BJ (cell line): ENCODE data around the gene SOS1. TPM values are rescaled to one million over a fixed set of nuclear protein-coding genes. Genes with fewer than 3 reads are reported as not detected.

Experiments used
- CTCF ChIA-PET: fragments of 350-600 bp; formaldehyde crosslinking; extraction: SDS; loops from one replicate; lab custom pipeline; 2021; ENCODE audit warnings: antibody characterized with exemption, inconsistent platforms; lab: Yijun Ruan, JAX
- POLR2A ChIA-PET: fragments of 300-600 bp; sonication (Branson Sonifier 250); formaldehyde crosslinking; extraction: SDS; loops from one replicate; lab custom pipeline; 2021; ENCODE audit warnings: antibody characterized with exemption; lab: Charles Lee
- DNase-seq: peaks from one replicate; pipeline ENCODE4 v3.0.0-alpha.2; 2011; ENCODE audit warnings: low read depth
- H3K27me3 ChIP-seq: 2 replicates; pipeline ENCODE4 v1.6.0; 2011; ENCODE audit warnings: low read length; ENCODE audit not compliant: control insufficient read depth, insufficient read depth
- H3K36me3 ChIP-seq: 2 replicates; pipeline ENCODE4 v1.5.1; 2011; ENCODE audit warnings: low read length; ENCODE audit not compliant: control insufficient read depth, insufficient read depth
- H3K4me3 ChIP-seq: 2 replicates; pipeline ENCODE4 v1.5.1; 2011; ENCODE audit warnings: low read depth, mild to moderate bottlenecking, control low read depth, low read length
- polyA plus RNA-seq: library from polyadenylated mRNA; depleted of rRNA; stranded (reverse); fragments of >200 nt; gene quantifications from 2 replicates; pipeline ENCODE4 v1.2.3, GENCODE V29; 2011
- TF ChIP-seq, protein P1 (sequence below): IDR thresholded peaks from 2 replicates; pipeline ENCODE4 v1.5.1; 2011; ENCODE audit warnings: low read depth, mild to moderate bottlenecking, control low read depth, inconsistent platforms, low read length, moderate library complexity; ENCODE audit not compliant: insufficient read depth

The SOS1 gene
- polyA plus RNA-seq, 1 experiment, result 12.9 TPM

- no peak for DNase-seq
These were observed 742 bp upstream of the SOS1 start for GRCh38 chr2:39121523-39122063.

DNA sequence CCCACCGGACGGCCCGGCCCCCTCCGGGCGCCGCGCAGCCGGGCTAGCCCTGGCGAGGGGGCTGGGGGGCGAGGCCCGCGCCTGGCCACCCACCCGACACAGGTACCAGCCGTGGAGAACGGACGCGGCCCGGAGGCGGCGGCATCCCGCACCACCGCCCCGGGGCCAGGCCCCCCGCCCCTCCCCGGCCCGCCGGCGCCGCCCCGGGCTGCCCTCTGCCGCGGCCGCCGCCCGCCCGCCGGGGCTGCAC, 405 bp downstream of the SOS1 start:
- POLR2A ChIA-PET, result no interaction called here
- Histone ChIP-seq H3K36me3 (no peaks in the 10 kb centered on the region), H3K4me3 (peak overlapping the region; percentile 56), H3K27me3 (no peaks in the 10 kb centered on the region)
- CTCF ChIA-PET, result interaction anchor here (0.8 to 4.5 kb wide), 8 partner anchors 9 to 108 kb away, joined by 3 to 56 read pairs (median 4); no protein-coding TSS in a partner anchor
- TF ChIP-seq, protein P1, sequence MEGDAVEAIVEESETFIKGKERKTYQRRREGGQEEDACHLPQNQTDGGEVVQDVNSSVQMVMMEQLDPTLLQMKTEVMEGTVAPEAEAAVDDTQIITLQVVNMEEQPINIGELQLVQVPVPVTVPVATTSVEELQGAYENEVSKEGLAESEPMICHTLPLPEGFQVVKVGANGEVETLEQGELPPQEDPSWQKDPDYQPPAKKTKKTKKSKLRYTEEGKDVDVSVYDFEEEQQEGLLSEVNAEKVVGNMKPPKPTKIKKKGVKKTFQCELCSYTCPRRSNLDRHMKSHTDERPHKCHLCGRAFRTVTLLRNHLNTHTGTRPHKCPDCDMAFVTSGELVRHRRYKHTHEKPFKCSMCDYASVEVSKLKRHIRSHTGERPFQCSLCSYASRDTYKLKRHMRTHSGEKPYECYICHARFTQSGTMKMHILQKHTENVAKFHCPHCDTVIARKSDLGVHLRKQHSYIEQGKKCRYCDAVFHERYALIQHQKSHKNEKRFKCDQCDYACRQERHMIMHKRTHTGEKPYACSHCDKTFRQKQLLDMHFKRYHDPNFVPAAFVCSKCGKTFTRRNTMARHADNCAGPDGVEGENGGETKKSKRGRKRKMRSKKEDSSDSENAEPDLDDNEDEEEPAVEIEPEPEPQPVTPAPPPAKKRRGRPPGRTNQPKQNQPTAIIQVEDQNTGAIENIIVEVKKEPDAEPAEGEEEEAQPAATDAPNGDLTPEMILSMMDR, result no peak
- no peak for DNase-seq

More at GRCh38 chr2:39121523-39122063, 742 bp upstream of the SOS1 start:
- POLR2A ChIA-PET, result interaction anchor here (0.6 kb wide), 1 partner anchor 10 kb away, joined by 3 read pairs; no protein-coding TSS in a partner anchor
- Histone ChIP-seq H3K36me3 (no peaks in the 10 kb centered on the region), H3K4me3 (peak overlapping the region; percentile 56), H3K27me3 (no peaks in the 10 kb centered on the region)
- CTCF ChIA-PET, result interaction anchor here (4.5 kb wide), 1 partner anchor 107 kb away, joined by 56 read pairs; no protein-coding TSS in a partner anchor
- TF ChIP-seq, protein P1, result no peak

DNA sequence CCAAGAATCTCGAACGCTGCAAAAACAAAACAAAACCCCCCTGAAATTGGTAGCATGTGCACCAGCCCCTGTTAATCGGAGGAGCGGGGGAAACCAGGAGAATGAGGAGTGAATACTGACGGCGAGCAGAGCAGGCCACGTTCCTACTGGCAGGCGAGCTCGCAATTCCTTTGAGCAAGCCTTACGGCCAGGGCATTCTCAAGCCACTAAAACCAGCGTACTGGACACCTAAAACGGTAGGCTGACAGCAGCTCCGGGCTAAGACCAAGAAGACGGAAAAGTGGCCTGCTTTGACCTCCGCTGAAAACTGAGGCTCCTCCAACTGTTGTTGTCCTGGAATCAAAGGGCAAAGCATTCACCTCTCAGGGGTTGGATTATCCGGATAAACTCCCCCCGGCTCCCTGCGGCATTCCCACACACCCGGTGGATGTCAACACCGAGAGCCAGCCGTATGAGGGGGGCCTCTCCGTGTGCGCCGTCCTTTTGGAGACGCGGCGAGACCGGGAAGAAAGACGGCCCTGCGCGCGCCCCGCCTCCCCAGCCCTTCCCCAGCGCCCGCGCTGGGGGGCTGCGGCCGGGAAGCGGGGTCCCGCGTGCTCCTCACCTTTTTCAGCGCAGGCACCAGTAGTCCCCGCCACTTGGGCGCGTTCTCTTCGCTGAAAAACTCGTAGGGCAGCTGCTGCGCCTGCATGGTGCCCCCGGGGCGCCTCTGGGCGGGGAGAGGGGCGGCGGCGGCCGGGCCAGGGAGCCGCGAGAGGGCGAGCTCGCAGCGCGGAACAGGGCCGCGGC, 925 bp downstream of the SOS1 start:
- Histone ChIP-seq H3K36me3 (no peaks in the 10 kb centered on the region), H3K4me3 (peak overlapping the region; percentile 56), H3K27me3 (no peaks in the 10 kb centered on the region)
- ChIA-PET POLR2A (no interaction called here), CTCF (interaction anchor here (0.5 to 4.5 kb wide), 9 partner anchors 8 to 109 kb away, joined by 3 to 56 read pairs (median 5); no protein-coding TSS in a partner anchor)
- TF ChIP-seq, protein P1, result peak; percentile 15; the same call in 1 of the 2 replicates
- DNase-seq, result no peak

DNA sequence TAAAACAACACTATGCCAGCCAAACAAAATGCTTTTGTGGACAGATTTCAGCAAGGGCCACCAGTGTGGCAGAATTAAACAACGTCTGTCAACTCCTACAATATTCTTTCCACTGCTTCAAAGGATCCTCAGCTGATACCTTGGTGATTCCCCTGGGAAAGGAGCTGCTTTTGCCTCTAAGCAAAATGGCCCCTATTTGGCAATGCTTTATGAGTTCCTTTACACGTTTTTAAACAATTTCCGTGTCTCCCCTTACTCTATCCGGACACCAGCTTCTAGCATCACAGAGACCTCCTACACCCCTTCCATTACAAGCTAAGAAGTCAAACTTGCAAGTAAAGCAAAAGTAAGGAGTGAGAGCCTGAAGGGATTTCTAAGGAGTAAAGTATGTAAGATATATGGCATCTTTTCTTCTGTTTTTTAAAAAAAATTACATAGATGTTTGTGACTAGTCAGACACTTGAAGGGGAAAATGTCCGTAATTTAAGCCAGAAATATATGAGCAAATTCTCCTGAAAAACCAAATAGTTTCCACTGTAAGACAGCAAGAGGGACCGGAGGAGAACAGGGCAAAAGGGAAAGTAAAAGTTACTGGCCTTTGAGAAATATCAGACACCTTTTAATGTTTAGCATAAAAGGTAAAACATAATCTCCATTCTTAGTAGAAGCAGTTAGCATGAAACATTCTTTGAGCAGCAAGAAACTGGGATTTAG, 1.9 kb downstream of the SOS1 start:
- DNase-seq, result no peak
- POLR2A ChIA-PET, result no interaction called here
- TF ChIP-seq, protein P1, result no peak

DNA sequence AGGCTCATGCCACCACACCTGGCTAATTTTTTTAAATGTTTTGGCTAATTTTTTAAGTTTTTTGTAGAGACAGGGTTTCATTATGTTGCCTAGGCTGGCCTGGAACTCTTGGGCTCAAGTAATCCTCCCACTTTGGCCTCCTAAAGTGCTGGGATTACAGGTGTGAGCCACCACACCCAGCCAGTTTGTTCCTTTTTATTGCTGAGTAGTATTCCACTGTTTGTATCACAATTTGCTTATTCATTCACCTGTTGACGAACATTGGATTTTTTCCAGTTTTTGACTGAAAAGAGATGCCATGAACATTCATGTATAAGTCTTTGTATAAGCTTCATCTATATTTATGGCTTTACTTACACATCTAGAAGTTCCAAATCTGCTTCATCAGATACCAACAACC, 5.3 kb downstream of the SOS1 start:
- CTCF ChIA-PET, result no interaction called here

More for the DNA sequence above, 1.9 kb downstream of the SOS1 start:
- Histone ChIP-seq H3K4me3 (peak overlapping the region; percentile 56), H3K27me3 (no peaks in the 10 kb centered on the region), H3K36me3 (no peaks in the 10 kb centered on the region)
- CTCF ChIA-PET, result interaction anchor here (0.9 to 4.5 kb wide), 10 partner anchors 11 to 172 kb away, joined by 3 to 56 read pairs (median 4); no protein-coding TSS in a partner anchor

More for the DNA sequence above, 5.3 kb downstream of the SOS1 start:
- no peak for DNase-seq
- Histone ChIP-seq H3K4me3 (no peak overlapping the region), H3K27me3 (no peaks in the 10 kb centered on the region), H3K36me3 (peaks cover 4% of the 10 kb centered on the region)
- POLR2A ChIA-PET, result no interaction called here
- TF ChIP-seq, protein P1, result no peak
